ENCODE data around the gene TSNAX. TPM values are rescaled to one million over a fixed set of nuclear protein-coding genes. Genes with fewer than 3 reads are reported as not detected.
"Not testable (repeated sequence)": the region's sequence is repeated elsewhere in the genome, so short reads cannot be mapped to it uniquely, and the experiment has no call there.

The TSNAX gene
- total RNA-seq (2014; rRNA removed; shearing (Covaris generic)): 27.4 and 28.0 TPM in 2 replicates

- DNase-seq (ENCODE audit: low spot score): peak; percentile 95
- in situ Hi-C loops (cut with HindIII; ENCODE audit: low sequenced_read_pairs): no loop called here
Measured at GRCh38 chr1:231528172-231529029, at the start of gene TSNAX. TSS of gene TSNAX (plus strand) at chr1:231528669. CDS start at chr1:231528811, 142 bp downstream.

GRCh38 chr1:231478811-231479210 lies 49.7 kb upstream of the TSNAX start:
- in situ Hi-C loops (cut with HindIII; ENCODE audit: low sequenced_read_pairs): no loop called here
- DNase-seq (ENCODE audit: low spot score): no peak

GRCh38 chr1:231480008-231480407 lies 48.5 kb upstream of the TSNAX start:
- in situ Hi-C loops (cut with HindIII; ENCODE audit: low sequenced_read_pairs): no loop called here
- no peak for DNase-seq (ENCODE audit: low spot score)

- in situ Hi-C loops (cut with HindIII; ENCODE audit: low sequenced_read_pairs): no loop called here
- no peak for DNase-seq (ENCODE audit: low spot score)
Measured at GRCh38 chr1:231481289-231481688, 47.2 kb upstream of the TSNAX start.

DNA sequence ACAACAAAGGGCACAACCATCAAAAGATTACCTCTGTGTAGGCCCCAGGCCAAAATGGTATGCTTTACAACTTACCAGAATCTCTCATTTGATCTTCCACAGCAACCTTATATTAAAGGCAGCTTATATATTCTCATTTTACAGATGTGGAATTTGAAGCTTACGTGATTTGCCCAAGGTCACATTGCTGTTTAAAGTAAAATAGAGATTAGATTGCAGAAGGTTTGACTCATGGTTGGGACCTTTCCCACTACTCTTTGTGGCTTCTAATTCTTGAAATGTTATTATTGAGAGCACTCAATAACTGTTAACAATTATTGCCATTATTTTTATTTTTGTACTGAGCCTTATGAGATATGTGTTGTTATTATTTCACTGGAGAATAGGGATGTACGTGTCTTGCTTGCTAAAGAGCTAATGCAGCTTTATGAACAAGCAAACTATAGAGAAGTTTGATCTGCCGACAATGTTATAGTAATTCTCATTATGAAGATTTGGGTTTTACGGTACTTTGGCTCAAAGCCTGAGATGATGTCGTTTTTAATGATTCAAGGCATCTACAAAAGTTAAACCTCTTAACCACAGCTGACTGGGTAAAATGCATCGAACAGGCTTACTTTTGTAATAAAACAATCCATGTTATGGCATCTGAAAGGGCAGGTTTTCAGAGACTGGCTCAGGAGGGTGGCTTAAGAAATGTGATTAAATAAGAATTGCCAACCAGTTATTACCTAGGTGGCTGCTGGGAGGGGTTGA lies 43.3 kb upstream of the TSNAX start:
- no peak for DNase-seq (ENCODE audit: low spot score)
- in situ Hi-C loops (cut with HindIII; ENCODE audit: low sequenced_read_pairs): no loop called here

DNA sequence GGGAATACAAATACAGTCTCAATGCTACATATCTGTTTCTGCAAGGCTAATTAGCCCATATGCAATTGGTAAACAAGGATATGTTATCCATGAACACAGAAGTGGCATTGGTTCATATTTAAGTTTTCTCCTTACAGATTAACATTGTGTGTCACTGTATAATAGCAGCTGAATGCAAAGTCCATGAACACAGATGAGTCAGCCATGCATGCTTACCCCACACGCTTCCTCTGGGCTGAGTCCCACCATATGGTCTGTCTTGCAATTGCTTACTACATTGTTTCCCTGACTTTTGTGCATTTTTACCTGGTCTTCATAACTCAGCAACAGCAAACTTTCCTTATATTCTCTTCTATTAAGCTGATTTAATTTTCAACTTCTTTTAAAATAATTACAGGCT lies 41.5 kb upstream of the TSNAX start:
- in situ Hi-C loops (cut with HindIII; ENCODE audit: low sequenced_read_pairs): no loop called here

GRCh38 chr1:231487910-231488309 lies 40.6 kb upstream of the TSNAX start:
- no peak for DNase-seq (ENCODE audit: low spot score)
- in situ Hi-C loops (cut with HindIII; ENCODE audit: low sequenced_read_pairs): no loop called here

More for the DNA sequence above, 41.5 kb upstream of the TSNAX start:
- DNase-seq (ENCODE audit: low spot score): no peak

DNA sequence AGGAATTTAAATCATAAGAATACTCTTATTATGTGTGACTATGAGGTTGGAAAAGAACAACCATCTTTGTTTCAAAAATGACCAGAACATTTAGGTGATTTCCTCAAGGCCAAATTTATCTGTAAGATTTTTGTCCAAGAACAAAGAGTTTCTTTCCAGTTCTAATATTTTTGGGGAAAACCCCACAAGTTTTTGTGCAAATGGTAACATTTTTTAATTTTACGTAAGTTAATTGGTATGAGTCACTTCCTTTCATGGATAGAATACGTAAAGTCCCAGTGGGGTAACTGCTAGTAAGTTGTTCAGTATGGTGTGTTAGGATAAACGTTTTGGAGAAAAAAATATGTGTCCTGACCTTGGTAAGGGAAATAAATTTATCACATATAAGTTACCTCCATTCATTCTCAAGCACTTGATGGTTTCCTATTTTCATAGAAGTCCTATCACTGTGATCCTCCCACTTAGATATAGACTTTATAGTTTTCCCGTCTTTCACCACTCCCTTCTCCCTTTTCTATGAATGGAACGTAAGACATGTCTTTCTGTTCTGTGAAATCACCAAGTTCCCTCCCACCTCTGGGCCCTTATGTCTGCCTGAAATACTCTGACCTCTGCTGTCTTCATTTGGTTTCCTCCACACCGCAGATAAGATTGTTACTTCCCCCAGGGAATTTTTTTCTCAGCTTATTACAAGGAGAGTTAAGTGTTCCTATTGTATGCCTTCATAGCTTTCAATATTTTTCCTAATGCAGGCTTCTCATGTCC lies 34.9 kb upstream of the TSNAX start:
- in situ Hi-C loops (cut with HindIII; ENCODE audit: low sequenced_read_pairs): no loop called here
- no peak for DNase-seq (ENCODE audit: low spot score)

GRCh38 chr1:231494439-231495110 lies 33.9 kb upstream of the TSNAX start:
- DNase-seq (ENCODE audit: low spot score): no peak
- in situ Hi-C loops (cut with HindIII; ENCODE audit: low sequenced_read_pairs): no loop called here

- DNase-seq (ENCODE audit: low spot score): no peak
- in situ Hi-C loops (cut with HindIII; ENCODE audit: low sequenced_read_pairs): no loop called here
Measured at GRCh38 chr1:231497629-231498152, 30.8 kb upstream of the TSNAX start.

GRCh38 chr1:231499148-231499763 lies 29.2 kb upstream of the TSNAX start:
- no peak for DNase-seq (ENCODE audit: low spot score)
- in situ Hi-C loops (cut with HindIII; ENCODE audit: low sequenced_read_pairs): no loop called here

DNA sequence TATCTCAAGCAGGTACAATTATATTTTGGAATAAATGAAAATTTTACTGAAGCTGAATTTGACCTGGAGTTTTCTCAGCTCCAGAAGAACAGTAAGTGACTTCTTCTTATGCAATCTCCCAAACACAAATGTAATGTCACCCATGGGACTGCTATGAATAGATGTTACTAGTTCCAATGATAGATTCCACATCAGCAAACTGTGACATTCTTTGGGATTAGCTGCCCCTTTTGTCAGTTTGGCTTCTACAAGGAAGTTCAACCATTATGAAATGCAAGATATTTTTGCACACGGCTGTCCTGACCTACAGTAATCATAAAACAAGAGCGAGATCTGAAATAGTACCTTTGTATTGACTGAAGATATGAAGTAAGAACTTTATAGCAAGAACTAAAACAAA lies 27.8 kb upstream of the TSNAX start:
- in situ Hi-C loops (cut with HindIII; ENCODE audit: low sequenced_read_pairs): no loop called here
- no peak for DNase-seq (ENCODE audit: low spot score)

DNA sequence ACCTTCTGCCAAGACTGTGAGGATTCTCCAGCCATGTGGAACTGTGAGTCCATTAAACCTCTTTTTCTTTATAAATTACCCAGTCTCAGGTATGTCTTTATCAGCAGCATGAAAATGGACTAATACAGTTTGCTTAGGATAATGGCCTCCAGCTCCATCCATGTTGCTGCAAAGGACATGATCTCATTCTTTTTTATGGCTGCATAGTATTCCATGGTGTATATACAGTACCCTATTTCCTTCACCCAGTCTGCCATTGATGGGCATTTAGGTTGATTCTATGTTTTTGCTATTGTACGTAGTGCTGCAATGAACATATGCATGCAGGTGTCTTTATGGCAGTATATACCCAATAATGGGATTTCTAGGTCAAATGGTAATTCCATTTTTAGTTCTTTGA lies 25.3 kb upstream of the TSNAX start:
- DNase-seq (ENCODE audit: low spot score); in situ Hi-C loops (cut with HindIII; ENCODE audit: low sequenced_read_pairs): not testable (repeated sequence)

- no peak for DNase-seq (ENCODE audit: low spot score)
- in situ Hi-C loops (cut with HindIII; ENCODE audit: low sequenced_read_pairs): no loop called here
Measured at GRCh38 chr1:231507476-231508355, 20.8 kb upstream of the TSNAX start.

DNA sequence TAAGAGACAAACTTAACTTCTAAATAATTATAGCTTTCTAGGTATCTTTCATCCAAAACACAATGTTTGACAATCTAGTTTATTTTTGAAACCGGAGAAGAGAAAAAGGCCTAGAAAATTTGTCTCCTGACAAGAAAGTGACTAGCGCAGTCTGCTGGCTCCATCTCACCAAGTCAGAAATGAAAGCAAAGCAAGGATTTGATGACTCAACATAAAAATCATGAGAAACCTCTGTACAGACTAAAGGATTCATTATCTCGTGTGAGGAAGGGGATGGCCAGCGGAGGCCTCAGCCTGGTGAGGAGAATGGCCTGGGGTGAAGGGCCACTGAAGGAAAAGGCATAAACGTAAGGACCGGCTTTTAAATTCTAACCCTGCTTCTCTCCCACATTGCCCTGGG lies 20.0 kb upstream of the TSNAX start:
- in situ Hi-C loops (cut with HindIII; ENCODE audit: low sequenced_read_pairs): no loop called here
- DNase-seq (ENCODE audit: low spot score): no peak

DNA sequence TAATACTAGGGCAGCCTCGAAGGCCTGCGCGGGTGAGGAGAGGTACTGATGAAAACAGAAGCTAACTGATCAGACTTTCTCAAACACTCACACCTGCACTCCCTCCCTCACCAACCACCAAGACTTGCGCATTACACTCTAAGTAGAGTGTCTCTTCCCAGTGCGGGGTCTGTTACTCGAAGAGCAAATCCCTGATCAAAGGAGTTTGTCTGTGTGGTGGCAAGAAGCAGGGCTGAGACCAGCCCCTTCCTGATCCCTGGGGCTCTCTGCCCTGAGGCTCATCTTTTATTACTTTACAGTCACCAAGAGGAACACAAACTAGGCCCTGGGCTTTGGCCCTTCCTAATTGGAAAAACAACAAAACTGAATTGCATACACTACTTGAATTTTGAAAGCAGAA lies 19.5 kb upstream of the TSNAX start:
- DNase-seq (ENCODE audit: low spot score): no peak
- in situ Hi-C loops (cut with HindIII; ENCODE audit: low sequenced_read_pairs): no loop called here

GRCh38 chr1:231512147-231512698 lies 16.2 kb upstream of the TSNAX start:
- in situ Hi-C loops (cut with HindIII; ENCODE audit: low sequenced_read_pairs): no loop called here
- no peak for DNase-seq (ENCODE audit: low spot score)
